Mucosa of rectum (tissue), 2 donors: ENCODE measurements around the gene SCN5A.

ENCODE experiments used
- H3K27ac ChIP-seq, 2 donors: one replicate each; pipeline ENCODE4 v1.7.0; 2013; ENCODE audit warnings: inconsistent platforms in 2 of 2, low read depth in 2 of 2, low read length in 2 of 2
- H3K27me3 ChIP-seq, 2 donors: one replicate each; pipeline ENCODE4 v1.7.0; 2013; ENCODE audit warnings: low read length in 2 of 2; ENCODE audit not compliant: control insufficient read depth in 2 of 2, insufficient read depth in 2 of 2
- H3K36me3 ChIP-seq, 2 donors: one replicate each; pipeline ENCODE4 v1.7.0; 2013; ENCODE audit warnings: low read length in 2 of 2; ENCODE audit not compliant: control insufficient read depth in 2 of 2, insufficient read depth in 2 of 2
- H3K4me1 ChIP-seq, 2 donors: one replicate each; pipeline ENCODE4 v1.7.0; 2013; ENCODE audit warnings: low read length in 2 of 2, mild to moderate bottlenecking in 1 of 2; ENCODE audit not compliant: control insufficient read depth in 2 of 2, insufficient read depth in 2 of 2
- H3K4me3 ChIP-seq, 2 donors: one replicate each; pipeline ENCODE4 v1.7.0; 2013; ENCODE audit warnings: low read length in 2 of 2
- H3K9ac ChIP-seq, 2 donors: one replicate each; pipeline ENCODE4 v1.7.0; 2013; ENCODE audit warnings: low read length in 2 of 2, low read depth in 1 of 2, mild to moderate bottlenecking in 1 of 2
- H3K9me3 ChIP-seq, 2 donors: one replicate each; pipeline ENCODE4 v1.7.0; 2013; ENCODE audit warnings: low read length in 2 of 2; ENCODE audit not compliant: control insufficient read depth in 2 of 2
- donor health status: healthy.
- donor health status: Normal muscosa, but diverticular disease.

Gene SCN5A

DNA sequence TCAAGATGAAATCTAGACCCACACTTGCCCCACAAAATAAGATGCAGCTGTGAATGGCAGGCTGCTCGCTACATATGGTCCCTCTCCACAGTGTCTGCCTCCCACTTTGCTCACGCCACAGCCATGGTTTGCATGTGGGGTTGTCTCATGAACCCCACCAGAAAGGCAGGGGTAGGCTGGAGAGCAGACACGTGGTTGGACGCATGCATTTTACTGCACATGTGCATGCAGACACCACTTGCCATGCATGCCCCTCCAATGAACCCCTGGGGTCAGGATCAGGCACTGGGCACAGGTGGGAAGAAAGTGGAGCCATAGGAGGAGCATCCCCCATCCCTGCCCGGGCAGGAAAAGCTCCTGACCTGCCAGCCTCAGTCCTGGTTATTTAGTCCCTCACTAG, 20.7 kb downstream of the SCN5A start:
- H3K36me3 ChIP-seq = no peaks in the 10 kb centered on the region
- no peaks in the 10 kb centered on the region for H3K27me3 ChIP-seq
- no peak overlapping the region for H3K4me3 ChIP-seq
- no peaks in the 10 kb centered on the region for H3K9me3 ChIP-seq
- no peak overlapping the region for H3K27ac ChIP-seq
- no peak overlapping the region for H3K9ac ChIP-seq
- no peaks in the 10 kb centered on the region for H3K4me1 ChIP-seq

DNA sequence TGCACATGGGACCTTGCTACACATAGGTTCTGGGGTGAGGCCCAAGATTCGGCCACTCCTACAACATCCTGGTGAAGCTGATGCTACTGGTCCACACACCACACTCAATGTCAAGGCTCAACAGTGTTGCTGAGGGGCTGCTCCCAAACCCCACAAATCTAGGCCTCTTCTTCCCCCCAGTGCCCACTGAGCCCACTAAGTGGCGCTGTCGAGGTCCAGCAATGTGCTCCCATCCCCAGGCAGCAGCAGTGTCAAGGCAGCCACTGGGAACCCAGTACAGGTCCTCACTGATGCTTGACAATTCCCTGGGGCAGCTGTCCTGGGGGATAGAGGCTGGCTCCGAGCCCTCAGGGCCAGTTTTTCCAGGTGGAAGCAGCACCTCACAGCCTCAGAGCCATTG, 21.5 kb downstream of the SCN5A start:
- H3K27ac ChIP-seq = no peak overlapping the region
- no peaks in the 10 kb centered on the region for H3K4me1 ChIP-seq
- no peaks in the 10 kb centered on the region for H3K27me3 ChIP-seq
- no peaks in the 10 kb centered on the region for H3K36me3 ChIP-seq
- H3K4me3 ChIP-seq = no peak overlapping the region
- no peak overlapping the region for H3K9ac ChIP-seq
- no peaks in the 10 kb centered on the region for H3K9me3 ChIP-seq

DNA sequence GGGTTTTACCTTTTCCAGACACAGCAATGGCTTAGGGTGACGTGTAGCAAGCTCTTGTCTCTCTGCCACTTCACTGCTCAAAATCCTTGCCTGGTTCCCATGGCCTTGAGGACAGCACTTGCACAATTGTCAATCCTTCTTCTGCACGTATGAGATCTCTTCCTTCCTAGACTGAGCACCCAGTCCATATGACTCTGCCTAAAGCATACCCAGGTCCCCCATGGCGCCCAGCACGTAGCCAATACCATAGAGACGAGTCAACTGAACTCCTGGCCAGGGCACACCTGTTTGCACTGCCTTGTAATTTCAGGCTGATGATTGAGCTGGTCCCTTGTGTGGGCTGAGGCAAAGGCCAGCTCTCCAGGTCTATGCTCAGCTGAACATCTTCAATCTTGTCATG, 23.3 kb downstream of the SCN5A start:
- H3K9ac ChIP-seq = no peak overlapping the region
- H3K9me3 ChIP-seq = no peaks in the 10 kb centered on the region
- H3K36me3 ChIP-seq = no peaks in the 10 kb centered on the region
- H3K27ac ChIP-seq = no peak overlapping the region
- no peaks in the 10 kb centered on the region for H3K27me3 ChIP-seq
- H3K4me3 ChIP-seq = no peak overlapping the region
- H3K4me1 ChIP-seq = no peaks in the 10 kb centered on the region

DNA sequence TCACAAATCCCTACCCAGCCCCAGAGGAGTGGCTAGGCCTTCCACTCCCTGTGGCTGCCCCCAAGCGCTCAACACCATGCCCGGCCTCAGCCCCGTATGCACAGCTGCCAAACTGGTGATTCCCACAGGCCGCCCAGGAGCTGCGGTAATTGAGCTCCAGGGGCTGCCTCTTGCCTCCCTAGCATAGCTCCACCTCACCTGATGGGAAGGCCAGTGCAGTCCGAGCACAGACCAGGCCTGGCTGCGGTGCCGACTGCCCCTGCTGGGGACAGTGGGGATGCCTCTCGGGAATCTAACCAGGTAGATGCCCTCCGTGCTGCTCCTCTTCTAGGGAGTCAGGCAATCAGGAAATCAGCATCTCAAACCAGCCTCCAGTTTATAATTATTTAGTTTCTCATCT, 25.9 kb downstream of the SCN5A start:
- no peak overlapping the region for H3K4me3 ChIP-seq
- H3K36me3 ChIP-seq = no peaks in the 10 kb centered on the region
- no peak overlapping the region for H3K9ac ChIP-seq
- H3K27ac ChIP-seq = no peak overlapping the region
- no peaks in the 10 kb centered on the region for H3K4me1 ChIP-seq
- H3K27me3 ChIP-seq = no peaks in the 10 kb centered on the region
- no peaks in the 10 kb centered on the region for H3K9me3 ChIP-seq

DNA sequence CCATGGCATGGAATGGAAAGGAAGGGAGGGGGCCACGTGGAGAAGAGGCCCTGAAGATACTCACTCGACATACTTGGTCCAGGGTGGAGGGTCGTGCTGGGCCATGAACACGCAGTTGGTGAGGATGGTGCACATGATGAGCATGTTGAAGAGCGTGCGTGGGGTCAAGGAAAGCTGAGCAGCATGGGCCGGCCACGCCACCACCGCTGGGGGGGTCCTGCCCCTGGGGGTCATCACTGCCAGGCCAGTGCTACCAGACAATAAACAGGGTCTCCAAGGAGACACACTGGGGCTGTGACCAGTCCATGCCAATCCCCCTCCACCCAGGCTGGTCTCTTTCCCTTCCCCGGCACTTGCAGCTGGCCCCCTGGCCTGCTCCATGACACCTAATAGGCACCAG, 27.2 kb downstream of the SCN5A start:
- no peaks in the 10 kb centered on the region for H3K36me3 ChIP-seq
- H3K27ac ChIP-seq = no peak overlapping the region
- H3K9me3 ChIP-seq = no peaks in the 10 kb centered on the region
- no peaks in the 10 kb centered on the region for H3K27me3 ChIP-seq
- no peak overlapping the region for H3K4me3 ChIP-seq
- no peaks in the 10 kb centered on the region for H3K4me1 ChIP-seq
- H3K9ac ChIP-seq = no peak overlapping the region

DNA sequence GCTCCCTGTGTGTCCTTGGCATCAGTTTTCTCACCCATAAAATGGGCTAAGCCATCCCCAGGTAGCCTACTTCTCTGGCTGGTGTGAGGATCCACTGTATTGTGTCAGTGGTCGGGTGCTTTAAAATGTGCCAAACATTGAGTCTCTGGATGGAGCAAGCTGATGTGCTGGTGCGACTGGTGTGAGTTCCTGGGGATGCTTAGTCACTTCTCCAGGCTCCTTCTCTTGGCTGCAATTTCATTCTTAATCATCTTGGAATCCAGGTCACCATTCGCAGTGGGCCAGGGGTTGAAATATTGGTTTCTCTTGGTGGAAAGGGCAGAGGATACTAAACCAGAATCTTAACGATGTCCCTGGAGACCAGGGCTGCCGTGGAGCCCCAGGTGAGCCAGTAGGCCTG, 29.3 kb downstream of the SCN5A start:
- no peaks in the 10 kb centered on the region for H3K9me3 ChIP-seq
- H3K4me3 ChIP-seq = no peak overlapping the region
- H3K27ac ChIP-seq = no peak overlapping the region
- no peaks in the 10 kb centered on the region for H3K36me3 ChIP-seq
- no peaks in the 10 kb centered on the region for H3K27me3 ChIP-seq
- H3K9ac ChIP-seq = no peak overlapping the region
- H3K4me1 ChIP-seq = no peaks in the 10 kb centered on the region

DNA sequence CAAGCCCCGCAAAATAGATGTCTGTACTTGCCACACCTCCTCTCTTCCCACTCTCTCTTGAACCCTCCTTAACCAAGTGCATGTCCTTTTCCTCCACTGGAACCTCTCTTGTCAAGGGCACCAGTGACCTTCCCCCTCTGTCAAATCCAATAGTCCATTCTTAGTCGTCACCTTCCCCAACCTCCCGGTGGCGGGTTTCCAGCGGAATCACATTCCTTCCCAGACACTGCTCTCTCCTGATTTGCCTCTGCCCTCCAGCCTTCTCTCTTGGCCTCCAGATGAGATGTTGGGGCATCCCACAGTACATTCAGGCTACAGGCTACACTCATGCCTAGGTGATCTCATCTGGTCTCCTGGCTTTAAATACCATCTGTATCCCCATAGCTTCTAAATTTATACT, 31.1 kb downstream of the SCN5A start:
- Histone ChIP-seq H3K4me3 (no peak overlapping the region), H3K9ac (no peak overlapping the region), H3K27me3 (no peaks in the 10 kb centered on the region), H3K9me3 (no peaks in the 10 kb centered on the region), H3K36me3 (no peaks in the 10 kb centered on the region), H3K27ac (no peak overlapping the region), H3K4me1 (no peaks in the 10 kb centered on the region)

DNA sequence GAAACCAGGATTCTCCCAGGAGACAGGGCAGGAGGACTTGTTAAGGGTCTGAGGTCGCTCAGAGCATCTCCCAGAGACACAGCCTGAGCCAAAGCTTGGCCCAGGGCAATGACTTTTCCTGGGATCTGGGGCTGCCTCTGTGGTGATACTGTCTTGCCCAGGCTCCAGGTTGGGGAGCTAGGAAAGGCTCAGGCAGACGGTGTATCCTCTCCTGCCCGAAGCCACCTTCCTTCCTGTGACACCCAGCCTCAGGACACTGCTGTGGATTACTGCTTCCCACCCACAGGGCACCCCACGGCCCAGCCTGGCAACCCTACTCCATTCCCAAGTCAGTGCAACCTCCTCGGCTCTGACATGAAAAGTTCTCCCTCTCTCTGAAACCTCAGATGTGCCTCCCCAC, 31.9 kb downstream of the SCN5A start:
- Histone ChIP-seq H3K9me3 (no peaks in the 10 kb centered on the region), H3K9ac (no peak overlapping the region), H3K27ac (no peak overlapping the region), H3K36me3 (no peaks in the 10 kb centered on the region), H3K4me1 (no peaks in the 10 kb centered on the region), H3K4me3 (no peak overlapping the region), H3K27me3 (no peaks in the 10 kb centered on the region)

DNA sequence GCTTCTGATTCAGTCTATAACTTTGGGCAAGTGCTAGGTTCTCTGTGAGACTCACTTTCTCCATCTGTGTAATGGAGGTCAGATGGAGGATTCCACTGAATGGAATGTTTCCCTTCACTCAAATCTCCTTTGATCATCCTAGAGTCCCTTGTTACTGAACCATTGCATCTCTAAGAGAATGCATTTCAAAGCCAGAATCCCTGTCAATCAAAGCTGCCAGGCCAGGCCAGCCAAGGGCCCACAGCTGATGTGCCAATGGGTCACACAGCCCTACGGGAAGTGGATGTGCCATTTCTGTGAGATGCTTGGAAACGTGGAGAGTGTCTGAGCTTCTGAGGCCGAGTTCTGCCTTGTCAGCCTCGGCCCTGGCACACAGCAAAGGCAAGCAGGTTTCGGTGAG, 32.4 kb downstream of the SCN5A start:
- no peaks in the 10 kb centered on the region for H3K36me3 ChIP-seq
- H3K27ac ChIP-seq = no peak overlapping the region
- H3K4me1 ChIP-seq = no peaks in the 10 kb centered on the region

DNA sequence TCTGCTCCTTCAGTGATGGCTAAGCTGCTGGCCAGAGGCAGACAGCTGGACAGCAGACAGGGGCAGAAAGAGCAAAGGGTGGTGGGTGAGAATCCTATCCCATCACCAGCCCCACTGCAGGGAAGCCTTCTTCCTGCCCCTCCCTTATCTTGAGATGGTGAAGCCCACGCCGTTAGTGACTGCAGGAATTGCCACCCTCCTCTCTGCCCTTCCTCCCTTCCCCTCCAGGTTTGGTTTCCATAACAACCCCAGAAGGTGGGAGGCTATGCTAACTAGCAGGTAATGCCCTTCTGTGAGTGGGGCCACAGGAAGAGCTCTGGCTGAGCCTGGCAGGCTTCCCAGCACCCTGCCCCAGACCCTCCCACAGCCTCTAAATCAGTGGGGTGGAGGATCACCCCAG, 32.8 kb downstream of the SCN5A start:
- Histone ChIP-seq H3K27me3 (no peaks in the 10 kb centered on the region), H3K9me3 (no peaks in the 10 kb centered on the region), H3K4me1 (no peaks in the 10 kb centered on the region), H3K27ac (no peak overlapping the region), H3K36me3 (no peaks in the 10 kb centered on the region), H3K9ac (no peak overlapping the region), H3K4me3 (no peak overlapping the region)

More for the DNA sequence above, 32.4 kb downstream of the SCN5A start:
- Histone ChIP-seq H3K9ac (no peak overlapping the region), H3K9me3 (no peaks in the 10 kb centered on the region), H3K4me3 (no peak overlapping the region), H3K27me3 (no peaks in the 10 kb centered on the region)

DNA sequence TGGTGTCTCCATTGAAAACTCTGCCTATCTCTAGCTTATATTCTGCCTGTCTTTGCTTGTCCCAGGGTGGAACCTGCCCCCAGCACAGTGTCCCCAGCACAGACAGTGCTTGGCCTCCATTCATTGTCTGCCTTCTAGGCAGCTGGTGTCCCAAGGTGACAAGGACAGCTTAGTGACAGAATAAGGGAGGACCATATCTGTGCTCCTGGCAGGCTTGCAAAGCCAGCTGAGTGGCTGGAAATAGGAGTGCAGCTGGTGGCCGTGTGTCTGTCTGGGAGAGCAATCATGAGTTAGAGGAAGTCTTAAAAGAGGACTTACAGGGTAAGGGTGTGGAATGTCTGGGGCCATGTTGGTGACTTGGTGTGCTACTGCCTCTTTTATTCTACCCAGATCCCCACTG, 33.4 kb downstream of the SCN5A start:
- no peaks in the 10 kb centered on the region for H3K9me3 ChIP-seq
- H3K27ac ChIP-seq = no peak overlapping the region
- no peak overlapping the region for H3K4me3 ChIP-seq
- H3K9ac ChIP-seq = no peak overlapping the region
- H3K27me3 ChIP-seq = no peaks in the 10 kb centered on the region
- H3K36me3 ChIP-seq = no peaks in the 10 kb centered on the region
- H3K4me1 ChIP-seq = no peaks in the 10 kb centered on the region
